Measurements from ENCODE around the gene TARM1.

DNA sequence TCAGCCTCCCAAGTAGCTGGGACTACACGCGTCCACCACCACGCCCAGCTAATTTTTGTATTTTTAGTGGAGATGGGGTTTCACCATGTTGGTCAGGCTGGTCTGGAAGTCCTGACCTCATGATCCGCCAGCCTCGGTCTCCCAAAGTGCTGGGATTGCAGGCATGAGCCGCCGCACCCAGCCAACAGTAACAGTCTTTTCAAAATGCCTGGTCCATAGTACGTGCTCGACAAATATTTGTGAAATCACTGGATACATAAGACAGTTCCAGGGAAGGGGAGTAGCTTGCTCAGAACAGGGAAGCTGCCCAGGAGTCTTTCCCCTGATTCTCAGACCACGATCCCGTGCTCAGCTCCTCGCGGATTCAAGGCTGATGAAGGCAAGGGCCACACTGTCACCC is 59.2 kb downstream of the TARM1 start:
- TF ChIP-seq, protein P1, sequence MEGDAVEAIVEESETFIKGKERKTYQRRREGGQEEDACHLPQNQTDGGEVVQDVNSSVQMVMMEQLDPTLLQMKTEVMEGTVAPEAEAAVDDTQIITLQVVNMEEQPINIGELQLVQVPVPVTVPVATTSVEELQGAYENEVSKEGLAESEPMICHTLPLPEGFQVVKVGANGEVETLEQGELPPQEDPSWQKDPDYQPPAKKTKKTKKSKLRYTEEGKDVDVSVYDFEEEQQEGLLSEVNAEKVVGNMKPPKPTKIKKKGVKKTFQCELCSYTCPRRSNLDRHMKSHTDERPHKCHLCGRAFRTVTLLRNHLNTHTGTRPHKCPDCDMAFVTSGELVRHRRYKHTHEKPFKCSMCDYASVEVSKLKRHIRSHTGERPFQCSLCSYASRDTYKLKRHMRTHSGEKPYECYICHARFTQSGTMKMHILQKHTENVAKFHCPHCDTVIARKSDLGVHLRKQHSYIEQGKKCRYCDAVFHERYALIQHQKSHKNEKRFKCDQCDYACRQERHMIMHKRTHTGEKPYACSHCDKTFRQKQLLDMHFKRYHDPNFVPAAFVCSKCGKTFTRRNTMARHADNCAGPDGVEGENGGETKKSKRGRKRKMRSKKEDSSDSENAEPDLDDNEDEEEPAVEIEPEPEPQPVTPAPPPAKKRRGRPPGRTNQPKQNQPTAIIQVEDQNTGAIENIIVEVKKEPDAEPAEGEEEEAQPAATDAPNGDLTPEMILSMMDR (conservative IDR thresholded peaks at IDR 0.05 in 1 of 2, IDR thresholded peaks at IDR 0.05 in 1 of 2; ENCODE audit: extremely low read depth in 1 of 2, insufficient read depth in 1 of 2, low read depth in 1 of 2, low read length in 2 of 2) = no peak
- TF ChIP-seq EZH2 (IDR thresholded peaks at IDR 0.05; ENCODE audit: borderline replicate concordance, low read length) = no peak
